GM12872 (cell line): ENCODE data around the gene ZNF638.

Experiments
- CTCF ChIP-seq: IDR thresholded peaks from 3 replicates; pipeline ENCODE4 v1.5.1; 2011; ENCODE audit warnings: low read depth, mild to moderate bottlenecking, low read length, moderate library complexity; ENCODE audit not compliant: insufficient read depth

The ZNF638 gene

GRCh38 chr2:71454221-71455010, 122.8 kb downstream of the ZNF638 start:
- no peak for TF ChIP-seq CTCF

GRCh38 chr2:71455011-71455740, 123.6 kb downstream of the ZNF638 start:
- no peak for TF ChIP-seq CTCF

GRCh38 chr2:71455741-71456569, 124.4 kb downstream of the ZNF638 start:
- TF ChIP-seq CTCF, result no peak

GRCh38 chr2:71456617-71457016, 125.0 kb downstream of the ZNF638 start:
- no peak for TF ChIP-seq CTCF

GRCh38 chr2:71457123-71457915, 125.7 kb downstream of the ZNF638 start:
- TF ChIP-seq CTCF, result no peak

- no peak for TF ChIP-seq CTCF
These were observed 126.3 kb downstream of the ZNF638 start for GRCh38 chr2:71457923-71458322.
